Measurements from ENCODE around the gene CCDC186. TPM values are rescaled to one million over a fixed set of nuclear protein-coding genes. Genes with fewer than 3 reads are reported as not detected.

CCDC186 gene
- 10 to 100 TPM; 23.0 to 25.1 (median 24.1) TPM for polyA plus RNA-seq (ENCODE audit: insufficient read length in 3 of 3)

- peak; percentile 80 to 87 (median 82) for DNase-seq (ENCODE audit: low read depth in 3 of 3, low spot score in 2 of 3)
Measured at GRCh38 chr10:114173921-114174694, at the start of gene CCDC186. CCDC186 (minus strand) TSS chr10:114174203; CDS start chr10:114163268, 10,935 bp downstream.

GRCh38 chr10:114223066-114223465 lies 49.1 kb upstream of the CCDC186 start:
- no peak for DNase-seq (ENCODE audit: low read depth in 3 of 3, low spot score in 2 of 3)

GRCh38 chr10:114221235-114221634 lies 47.2 kb upstream of the CCDC186 start:
- no peak for DNase-seq (ENCODE audit: low read depth in 3 of 3, low spot score in 2 of 3)

GRCh38 chr10:114220281-114220680 lies 46.3 kb upstream of the CCDC186 start:
- DNase-seq (ENCODE audit: low read depth in 3 of 3, low spot score in 2 of 3), result no peak

GRCh38 chr10:114215033-114215432 lies 41.0 kb upstream of the CCDC186 start:
- no peak for DNase-seq (ENCODE audit: low read depth in 3 of 3, low spot score in 2 of 3)

GRCh38 chr10:114212153-114212552 lies 38.1 kb upstream of the CCDC186 start:
- no peak for DNase-seq (ENCODE audit: low read depth in 3 of 3, low spot score in 2 of 3)

- no peak for DNase-seq (ENCODE audit: low read depth in 3 of 3, low spot score in 2 of 3)
Measured at GRCh38 chr10:114208351-114208750, 34.3 kb upstream of the CCDC186 start.

- no peak for DNase-seq (ENCODE audit: low read depth in 3 of 3, low spot score in 2 of 3)
Measured at GRCh38 chr10:114207349-114207748, 33.3 kb upstream of the CCDC186 start.

- no peak for DNase-seq (ENCODE audit: low read depth in 3 of 3, low spot score in 2 of 3)
Measured at GRCh38 chr10:114206902-114207301, 32.9 kb upstream of the CCDC186 start.

- DNase-seq (ENCODE audit: low read depth in 3 of 3, low spot score in 2 of 3), result no peak
Measured at GRCh38 chr10:114202812-114203211, 28.8 kb upstream of the CCDC186 start.

GRCh38 chr10:114199239-114199638 lies 25.2 kb upstream of the CCDC186 start:
- no peak for DNase-seq (ENCODE audit: low read depth in 3 of 3, low spot score in 2 of 3)

- no peak for DNase-seq (ENCODE audit: low read depth in 3 of 3, low spot score in 2 of 3)
Measured at GRCh38 chr10:114195079-114195478, 21.1 kb upstream of the CCDC186 start.

- DNase-seq (ENCODE audit: low read depth in 3 of 3, low spot score in 2 of 3), result no peak
Measured at GRCh38 chr10:114189700-114190099, 15.7 kb upstream of the CCDC186 start.

GRCh38 chr10:114188900-114189299 lies 14.9 kb upstream of the CCDC186 start:
- no peak for DNase-seq (ENCODE audit: low read depth in 3 of 3, low spot score in 2 of 3)

GRCh38 chr10:114188001-114188400 lies 14.0 kb upstream of the CCDC186 start:
- DNase-seq (ENCODE audit: low read depth in 3 of 3, low spot score in 2 of 3), result no peak

- DNase-seq (ENCODE audit: low read depth in 3 of 3, low spot score in 2 of 3), result no peak
Measured at GRCh38 chr10:114184276-114184675, 10.3 kb upstream of the CCDC186 start.

GRCh38 chr10:114183563-114183962 lies 9.6 kb upstream of the CCDC186 start:
- no peak for DNase-seq (ENCODE audit: low read depth in 3 of 3, low spot score in 2 of 3)

- DNase-seq (ENCODE audit: low read depth in 3 of 3, low spot score in 2 of 3), result no peak
Measured at GRCh38 chr10:114181971-114182370, 8.0 kb upstream of the CCDC186 start.

- DNase-seq (ENCODE audit: low read depth in 3 of 3, low spot score in 2 of 3), result no peak
Measured at GRCh38 chr10:114180937-114181336, 6.9 kb upstream of the CCDC186 start.

- DNase-seq (ENCODE audit: low read depth in 3 of 3, low spot score in 2 of 3), result no peak
Measured at GRCh38 chr10:114179747-114180146, 5.7 kb upstream of the CCDC186 start.

- DNase-seq (ENCODE audit: low read depth in 3 of 3, low spot score in 2 of 3), result no peak
Measured at GRCh38 chr10:114179148-114179547, 5.1 kb upstream of the CCDC186 start, which contains the start of gene TDRD1. TDRD1 (plus strand) TSS chr10:114179353; CDS start chr10:114187832, 8,479 bp downstream.

- no peak for DNase-seq (ENCODE audit: low read depth in 3 of 3, low spot score in 2 of 3)
Measured at GRCh38 chr10:114176511-114176910, 2.5 kb upstream of the CCDC186 start.
